MM.1S (cell line): ENCODE measurements around the gene PLIN4.

ENCODE experiments used
- DNase-seq: peaks from one replicate; pipeline ENCODE4 v3.0.0-alpha.2; 2015
- H2AFZ ChIP-seq: fragments of 300-600 bp; sonication (generic); 2 replicates; pipeline ENCODE4 v1.6.0; 2016; ENCODE audit warnings: antibody characterized with exemption, low read length
- H3F3A ChIP-seq: fragments of 300-600 bp; sonication (generic); 2 replicates; pipeline ENCODE4 v1.6.1; 2016; ENCODE audit warnings: mild to moderate bottlenecking, antibody characterized with exemption, low read length, moderate library complexity, mixed read lengths; ENCODE audit not compliant: insufficient read depth
- H3K27ac ChIP-seq: fragments of 300-600 bp; sonication (generic); 2 replicates; pipeline ENCODE4 v1.5.1; 2016; ENCODE audit warnings: mild to moderate bottlenecking, low read length
- H3K27me3 ChIP-seq: fragments of 300-600 bp; sonication (generic); replicated peaks from 2 replicates; pipeline ENCODE4 v1.6.0; 2016; ENCODE audit warnings: low read length; ENCODE audit not compliant: insufficient read depth
- H3K36me3 ChIP-seq: fragments of 300-600 bp; sonication (generic); replicated peaks from 2 replicates; pipeline ENCODE4 v1.6.1; 2016; ENCODE audit warnings: mild to moderate bottlenecking, low read length, mixed read lengths; ENCODE audit not compliant: insufficient read depth
- H3K4me1 ChIP-seq: fragments of 300-600 bp; sonication (generic); 2 replicates; pipeline ENCODE4 v1.6.1; 2016; ENCODE audit warnings: low read length, mixed read lengths
- H3K4me2 ChIP-seq: fragments of 300-600 bp; sonication (generic); 2 replicates; pipeline ENCODE4 v1.6.0; 2016; ENCODE audit warnings: low read depth, low read length
- H3K4me3 ChIP-seq: fragments of 300-600 bp; sonication (generic); 2 replicates; pipeline ENCODE4 v1.5.1; 2016; ENCODE audit warnings: low read length, mixed read lengths
- H3K79me2 ChIP-seq: fragments of 300-600 bp; sonication (generic); 2 replicates; pipeline ENCODE4 v1.6.1; 2016; ENCODE audit warnings: mixed run types, low read length, mixed read lengths
- H3K9ac ChIP-seq: fragments of 300-600 bp; sonication (generic); 2 replicates; pipeline ENCODE4 v1.6.1; 2016; ENCODE audit warnings: low read length, mixed read lengths
- H3K9me2 ChIP-seq: fragments of 300-600 bp; sonication (generic); replicated peaks from 2 replicates; pipeline ENCODE4 v1.6.1; 2016; ENCODE audit warnings: mild to moderate bottlenecking, low read length, mixed read lengths; ENCODE audit not compliant: insufficient read depth
- H3K9me3 ChIP-seq: fragments of 300-600 bp; sonication (generic); replicated peaks from 2 replicates; pipeline ENCODE4 v1.6.1; 2016; ENCODE audit warnings: mild to moderate bottlenecking, low read length, mixed read lengths; ENCODE audit not compliant: insufficient read depth
- H4K20me1 ChIP-seq: fragments of 300-600 bp; sonication (generic); 2 replicates; pipeline ENCODE4 v1.6.1; 2016; ENCODE audit warnings: mild to moderate bottlenecking, low read length, moderate library complexity, mixed read lengths; ENCODE audit not compliant: insufficient read depth
- CTCF ChIP-seq: fragments of 300-600 bp; sonication (generic); IDR thresholded peaks from 2 replicates; pipeline ENCODE4 v1.5.1; 2016; ENCODE audit warnings: antibody characterized with exemption, low read length, mixed read lengths
- EZH2 ChIP-seq: fragments of 300-600 bp; sonication (generic); optimal IDR thresholded peaks from 2 replicates; pipeline ENCODE3; 2017; ENCODE audit warnings: low read depth, mild to moderate bottlenecking, antibody characterized with exemption, low read length, mixed read lengths
- EZH2phosphoT487 ChIP-seq: fragments of 300-600 bp; sonication (generic); IDR thresholded peaks from 2 replicates; pipeline ENCODE4 v1.6.1; 2018; ENCODE audit warnings: antibody characterized with exemption, low read length

PLIN4 gene

DNA sequence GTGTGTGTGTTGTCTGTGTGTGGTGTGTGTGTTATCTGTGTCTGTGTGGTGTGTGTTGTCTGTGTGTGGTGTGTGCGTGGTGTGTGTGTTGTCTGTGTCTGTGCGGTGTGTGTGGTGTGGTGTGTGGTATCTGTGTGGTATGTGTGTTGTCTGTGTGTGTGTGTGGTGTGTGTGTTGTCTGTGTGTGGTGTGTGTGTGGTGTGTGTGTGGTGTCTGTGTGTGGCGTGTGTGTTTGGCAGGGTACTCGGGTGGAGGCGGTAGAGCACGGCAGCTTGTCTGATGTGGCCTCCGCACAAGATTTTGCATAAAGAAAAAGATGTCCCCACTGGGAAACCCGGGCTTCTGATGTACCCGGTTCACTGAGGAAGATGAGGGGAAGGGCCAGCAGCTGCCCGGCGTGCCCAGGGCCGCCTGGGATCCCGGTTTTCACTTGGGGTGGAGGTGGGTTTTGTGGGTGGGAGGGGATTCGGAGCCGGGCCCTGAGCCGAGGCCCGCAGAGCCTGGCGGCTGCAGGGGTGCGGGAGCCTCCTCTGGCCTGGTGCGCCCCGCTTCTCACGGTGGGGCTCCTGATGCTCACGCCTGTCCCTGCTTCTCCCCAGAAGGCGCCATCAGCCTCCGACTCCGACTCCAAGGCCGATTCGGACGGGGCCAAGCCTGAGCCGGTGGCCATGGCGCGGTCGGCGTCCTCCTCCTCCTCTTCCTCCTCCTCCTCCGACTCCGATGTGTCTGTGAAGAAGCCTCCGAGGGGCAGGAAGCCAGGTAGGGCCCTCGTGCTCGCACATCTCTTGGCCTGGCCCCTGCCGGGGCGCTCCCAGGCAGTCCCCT is 25.0 kb downstream of the PLIN4 start:
- DNase-seq: no peak
- TF ChIP-seq CTCF: no peak
- no peak for TF ChIP-seq EZH2phosphoT487
- H3K9ac ChIP-seq: no peak overlapping the region
- no peaks in the 10 kb centered on the region for H3K9me2 ChIP-seq
- H3K9me3 ChIP-seq: no peaks in the 10 kb centered on the region
- H3K79me2 ChIP-seq: no peaks in the 10 kb centered on the region
- H3K36me3 ChIP-seq: no peaks in the 10 kb centered on the region
- no peaks in the 10 kb centered on the region for H4K20me1 ChIP-seq
- no peak overlapping the region for H3K4me3 ChIP-seq
- H3K4me2 ChIP-seq: no peak overlapping the region
- H3K27me3 ChIP-seq: no peaks in the 10 kb centered on the region
- no peaks in the 10 kb centered on the region for H3K4me1 ChIP-seq
- H3K27ac ChIP-seq: no peak overlapping the region
- H2AFZ ChIP-seq: no peak overlapping the region
- no peaks in the 10 kb centered on the region for H3F3A ChIP-seq

GRCh38 chr19:4492337-4493103 is 25.8 kb downstream of the PLIN4 start:
- Histone ChIP-seq H3K4me2 (no peak overlapping the region), H3K9me2 (no peaks in the 10 kb centered on the region), H3K27me3 (no peaks in the 10 kb centered on the region), H4K20me1 (no peaks in the 10 kb centered on the region), H3K27ac (no peak overlapping the region), H3K4me1 (no peaks in the 10 kb centered on the region), H3K4me3 (no peak overlapping the region), H3K36me3 (no peaks in the 10 kb centered on the region), H3K9me3 (no peaks in the 10 kb centered on the region), H3K79me2 (no peaks in the 10 kb centered on the region), H2AFZ (no peak overlapping the region), H3F3A (no peaks in the 10 kb centered on the region), H3K9ac (no peak overlapping the region)
- no peak for TF ChIP-seq EZH2phosphoT487
- DNase-seq: no peak

- Histone ChIP-seq H3K4me3 (no peak overlapping the region), H3K9me3 (no peaks in the 10 kb centered on the region), H3K79me2 (no peaks in the 10 kb centered on the region), H3K9ac (no peak overlapping the region), H3K27me3 (no peaks in the 10 kb centered on the region), H3K4me1 (no peaks in the 10 kb centered on the region), H3K36me3 (no peaks in the 10 kb centered on the region), H3K4me2 (no peak overlapping the region), H3K27ac (no peak overlapping the region), H4K20me1 (no peaks in the 10 kb centered on the region), H2AFZ (no peak overlapping the region), H3K9me2 (no peaks in the 10 kb centered on the region), H3F3A (no peaks in the 10 kb centered on the region)
- TF ChIP-seq EZH2 (no peak), CTCF (no peak), EZH2phosphoT487 (no peak)
- no peak for DNase-seq
These were observed 26.8 kb downstream of the PLIN4 start for GRCh38 chr19:4491446-4491845.

GRCh38 chr19:4488496-4488895 is 29.8 kb downstream of the PLIN4 start:
- no peak for DNase-seq

More at GRCh38 chr19:4488496-4488895, 29.8 kb downstream of the PLIN4 start:
- Histone ChIP-seq H3F3A (no peaks in the 10 kb centered on the region), H2AFZ (no peak overlapping the region), H3K36me3 (no peaks in the 10 kb centered on the region), H3K4me1 (no peaks in the 10 kb centered on the region), H3K9me3 (no peaks in the 10 kb centered on the region), H3K9ac (no peak overlapping the region), H3K27me3 (no peaks in the 10 kb centered on the region), H4K20me1 (no peaks in the 10 kb centered on the region), H3K9me2 (no peaks in the 10 kb centered on the region), H3K79me2 (no peaks in the 10 kb centered on the region), H3K27ac (no peak overlapping the region), H3K4me3 (no peak overlapping the region), H3K4me2 (no peak overlapping the region)
- TF ChIP-seq CTCF (no peak), EZH2 (no peak), EZH2phosphoT487 (no peak)
